Neural cell (in vitro differentiated cells): ENCODE data around the gene TTC23. TPM values are rescaled to one million over a fixed set of nuclear protein-coding genes. Genes with fewer than 3 reads are reported as not detected.

Source experiments
- H2AFZ ChIP-seq: fragments of 200-600, 300-800 bp; sonication (generic), shearing (Covaris generic); 2 replicates; pipeline ENCODE4 v1.6.0; 2014; ENCODE audit warnings: low read depth, mild to moderate bottlenecking, antibody characterized with exemption, low read length, moderate library complexity
- H3F3A ChIP-seq: fragments of 200-600 bp; shearing (Covaris generic); 2 replicates; pipeline ENCODE4 v1.6.1; 2016; ENCODE audit warnings: mild to moderate bottlenecking, moderate library complexity, mixed read lengths, antibody characterized with exemption, low read length; ENCODE audit not compliant: insufficient read depth, poor library complexity, severe bottlenecking
- H3K27ac ChIP-seq: fragments of 200-600, 300-800 bp; sonication (generic), shearing (Covaris generic); 2 replicates; pipeline ENCODE4 v1.5.1; 2014; ENCODE audit warnings: mild to moderate bottlenecking, low read length, moderate library complexity
- H3K27me3 ChIP-seq: fragments of 300-800, 200-600 bp; sonication (generic), shearing (Covaris generic); 2 replicates; pipeline ENCODE4 v1.6.0; 2014; ENCODE audit warnings: mild to moderate bottlenecking, low read depth, low read length, moderate library complexity; ENCODE audit not compliant: insufficient read depth
- H3K36me3 ChIP-seq: fragments of 300-800, 200-600 bp; sonication (generic), shearing (Covaris generic); 2 replicates; pipeline ENCODE4 v1.5.1; 2014; ENCODE audit warnings: mild to moderate bottlenecking, antibody characterized with exemption, low read length, moderate library complexity; ENCODE audit not compliant: insufficient read depth
- H3K4me2 ChIP-seq: fragments of 300-800, 200-600 bp; sonication (generic), shearing (Covaris generic); 2 replicates; pipeline ENCODE4 v1.6.0; 2014; ENCODE audit warnings: mild to moderate bottlenecking, low read length
- H3K4me3 ChIP-seq: fragments of 300-800, 200-600 bp; sonication (generic), shearing (Covaris generic); 2 replicates; pipeline ENCODE4 v1.5.1; 2014; ENCODE audit warnings: mild to moderate bottlenecking, low read length, moderate library complexity
- H3K79me2 ChIP-seq: fragments of 200-600 bp; shearing (Covaris generic); replicated peaks from 2 replicates; pipeline ENCODE4 v1.6.0; 2014; ENCODE audit warnings: mild to moderate bottlenecking, low read length, moderate library complexity; ENCODE audit not compliant: insufficient read depth
- H3K9ac ChIP-seq: fragments of 300-800, 200-600 bp; sonication (generic), shearing (Covaris generic); 2 replicates; pipeline ENCODE4 v1.6.1; 2016; ENCODE audit warnings: mild to moderate bottlenecking, low read length, mixed read lengths
- H3K9me2 ChIP-seq: fragments of 200-600 bp; shearing (Covaris generic); 2 replicates; pipeline ENCODE4 v1.6.1; 2016; ENCODE audit warnings: mild to moderate bottlenecking, low read length, mixed read lengths; ENCODE audit not compliant: insufficient read depth
- H3K9me3 ChIP-seq: fragments of 200-600, 300-800 bp; sonication (generic), shearing (Covaris generic); 2 replicates; pipeline ENCODE4 v1.6.1; 2016; ENCODE audit warnings: mild to moderate bottlenecking, mixed run types, low read length, moderate library complexity, mixed read lengths
- H4K20me1 ChIP-seq: fragments of 200-600 bp; shearing (Covaris generic); 2 replicates; pipeline ENCODE4 v1.6.1; 2016; ENCODE audit warnings: mild to moderate bottlenecking, mixed run types; ENCODE audit not compliant: insufficient read depth
- EP300 ChIP-seq: fragments of 450-650 bp; conservative IDR thresholded peaks from 2 replicates; pipeline ENCODE4 v1.6.1; 2014; ENCODE audit warnings: antibody characterized with exemption, mild to moderate bottlenecking, moderate library complexity; ENCODE audit not compliant: poor library complexity, severe bottlenecking
- EZH2 ChIP-seq: fragments of 200-600, 300-800 bp; shearing (Covaris generic), sonication (generic); IDR thresholded peaks from 2 replicates; pipeline ENCODE4 v1.6.1; 2014; ENCODE audit warnings: antibody characterized with exemption, low read length, borderline replicate concordance, mild to moderate bottlenecking; ENCODE audit not compliant: insufficient read depth, poor library complexity, severe bottlenecking
- MXI1 ChIP-seq: fragments of 450-650 bp; conservative IDR thresholded peaks from 2 replicates; pipeline ENCODE4 v1.6.1; 2014; ENCODE audit warnings: antibody characterized with exemption, mild to moderate bottlenecking; ENCODE audit not compliant: poor library complexity, severe bottlenecking
- POLR2AphosphoS5 ChIP-seq: IDR thresholded peaks from 2 replicates; pipeline ENCODE4 v1.6.1; 2012
- RAD21 ChIP-seq: fragments of 450-650 bp; conservative IDR thresholded peaks from 2 replicates; pipeline ENCODE4 v1.6.1; 2014; ENCODE audit warnings: antibody characterized with exemption, mild to moderate bottlenecking, moderate library complexity
- SMC3 ChIP-seq: fragments of 450-650 bp; conservative IDR thresholded peaks from 2 replicates; pipeline ENCODE4 v1.6.1; 2014; ENCODE audit warnings: antibody characterized with exemption, mild to moderate bottlenecking, moderate library complexity; ENCODE audit not compliant: poor library complexity
- TAF1 ChIP-seq: IDR thresholded peaks from 2 replicates; pipeline ENCODE4 v1.6.1; 2012; ENCODE audit warnings: low read depth
- polyA plus RNA-seq: library from polyadenylated mRNA; depleted of rRNA; stranded (reverse); fragments of >200 nt; gene quantifications from 2 replicates; pipeline ENCODE4 v1.2.3, GENCODE V29; 2014
- TF ChIP-seq, protein P1 (sequence below): fragments of 450-650 bp; IDR thresholded peaks from 2 replicates; pipeline ENCODE4 v1.5.1; 2014; ENCODE audit warnings: antibody characterized with exemption, mild to moderate bottlenecking, moderate library complexity; ENCODE audit not compliant: poor library complexity, severe bottlenecking
- TF ChIP-seq, protein P2 (sequence below): IDR thresholded peaks from 2 replicates; pipeline ENCODE4 v1.6.1; 2012; ENCODE audit warnings: borderline replicate concordance

TTC23 gene
- polyA plus RNA-seq, 1 donor from 2014 or later, result 6.2 TPM

DNA sequence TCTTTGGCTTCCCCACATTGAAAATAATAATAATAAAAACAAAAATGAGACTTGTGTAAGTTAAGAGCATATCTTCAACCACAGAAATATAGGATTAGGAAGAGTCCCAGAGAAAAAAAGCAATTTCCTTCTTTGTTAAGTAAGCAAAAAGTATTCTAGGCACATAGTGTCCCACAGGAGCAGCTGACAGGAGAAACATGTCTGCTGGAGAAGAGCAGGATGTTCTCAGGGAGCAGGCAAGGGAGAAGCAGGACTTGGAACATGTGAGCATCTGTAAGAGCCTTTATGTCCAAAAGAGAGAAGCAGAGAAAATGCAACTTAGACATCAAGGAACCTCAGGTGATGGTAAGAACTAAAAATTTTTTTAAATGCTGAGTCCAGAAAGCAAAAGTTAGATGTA is 39.0 kb downstream of the TTC23 start:
- Histone ChIP-seq H2AFZ (no peak overlapping the region), H3F3A (no peaks in the 10 kb centered on the region), H3K27ac (no peak overlapping the region), H3K79me2 (no peaks in the 10 kb centered on the region), H3K4me3 (no peak overlapping the region), H3K36me3 (no peaks in the 10 kb centered on the region), H3K9ac (no peak overlapping the region), H3K9me2 (no peaks in the 10 kb centered on the region), H3K27me3 (no peaks in the 10 kb centered on the region), H3K9me3 (no peaks in the 10 kb centered on the region), H4K20me1 (no peaks in the 10 kb centered on the region), H3K4me2 (no peak overlapping the region)
- TF ChIP-seq, protein P1, sequence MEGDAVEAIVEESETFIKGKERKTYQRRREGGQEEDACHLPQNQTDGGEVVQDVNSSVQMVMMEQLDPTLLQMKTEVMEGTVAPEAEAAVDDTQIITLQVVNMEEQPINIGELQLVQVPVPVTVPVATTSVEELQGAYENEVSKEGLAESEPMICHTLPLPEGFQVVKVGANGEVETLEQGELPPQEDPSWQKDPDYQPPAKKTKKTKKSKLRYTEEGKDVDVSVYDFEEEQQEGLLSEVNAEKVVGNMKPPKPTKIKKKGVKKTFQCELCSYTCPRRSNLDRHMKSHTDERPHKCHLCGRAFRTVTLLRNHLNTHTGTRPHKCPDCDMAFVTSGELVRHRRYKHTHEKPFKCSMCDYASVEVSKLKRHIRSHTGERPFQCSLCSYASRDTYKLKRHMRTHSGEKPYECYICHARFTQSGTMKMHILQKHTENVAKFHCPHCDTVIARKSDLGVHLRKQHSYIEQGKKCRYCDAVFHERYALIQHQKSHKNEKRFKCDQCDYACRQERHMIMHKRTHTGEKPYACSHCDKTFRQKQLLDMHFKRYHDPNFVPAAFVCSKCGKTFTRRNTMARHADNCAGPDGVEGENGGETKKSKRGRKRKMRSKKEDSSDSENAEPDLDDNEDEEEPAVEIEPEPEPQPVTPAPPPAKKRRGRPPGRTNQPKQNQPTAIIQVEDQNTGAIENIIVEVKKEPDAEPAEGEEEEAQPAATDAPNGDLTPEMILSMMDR, result no peak
- TF ChIP-seq TAF1 (no peak), EP300 (no peak), RAD21 (no peak), MXI1 (no peak), EZH2 (no peak), SMC3 (no peak), POLR2AphosphoS5 (no peak)
- TF ChIP-seq, protein P2, sequence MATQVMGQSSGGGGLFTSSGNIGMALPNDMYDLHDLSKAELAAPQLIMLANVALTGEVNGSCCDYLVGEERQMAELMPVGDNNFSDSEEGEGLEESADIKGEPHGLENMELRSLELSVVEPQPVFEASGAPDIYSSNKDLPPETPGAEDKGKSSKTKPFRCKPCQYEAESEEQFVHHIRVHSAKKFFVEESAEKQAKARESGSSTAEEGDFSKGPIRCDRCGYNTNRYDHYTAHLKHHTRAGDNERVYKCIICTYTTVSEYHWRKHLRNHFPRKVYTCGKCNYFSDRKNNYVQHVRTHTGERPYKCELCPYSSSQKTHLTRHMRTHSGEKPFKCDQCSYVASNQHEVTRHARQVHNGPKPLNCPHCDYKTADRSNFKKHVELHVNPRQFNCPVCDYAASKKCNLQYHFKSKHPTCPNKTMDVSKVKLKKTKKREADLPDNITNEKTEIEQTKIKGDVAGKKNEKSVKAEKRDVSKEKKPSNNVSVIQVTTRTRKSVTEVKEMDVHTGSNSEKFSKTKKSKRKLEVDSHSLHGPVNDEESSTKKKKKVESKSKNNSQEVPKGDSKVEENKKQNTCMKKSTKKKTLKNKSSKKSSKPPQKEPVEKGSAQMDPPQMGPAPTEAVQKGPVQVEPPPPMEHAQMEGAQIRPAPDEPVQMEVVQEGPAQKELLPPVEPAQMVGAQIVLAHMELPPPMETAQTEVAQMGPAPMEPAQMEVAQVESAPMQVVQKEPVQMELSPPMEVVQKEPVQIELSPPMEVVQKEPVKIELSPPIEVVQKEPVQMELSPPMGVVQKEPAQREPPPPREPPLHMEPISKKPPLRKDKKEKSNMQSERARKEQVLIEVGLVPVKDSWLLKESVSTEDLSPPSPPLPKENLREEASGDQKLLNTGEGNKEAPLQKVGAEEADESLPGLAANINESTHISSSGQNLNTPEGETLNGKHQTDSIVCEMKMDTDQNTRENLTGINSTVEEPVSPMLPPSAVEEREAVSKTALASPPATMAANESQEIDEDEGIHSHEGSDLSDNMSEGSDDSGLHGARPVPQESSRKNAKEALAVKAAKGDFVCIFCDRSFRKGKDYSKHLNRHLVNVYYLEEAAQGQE, result no peak

DNA sequence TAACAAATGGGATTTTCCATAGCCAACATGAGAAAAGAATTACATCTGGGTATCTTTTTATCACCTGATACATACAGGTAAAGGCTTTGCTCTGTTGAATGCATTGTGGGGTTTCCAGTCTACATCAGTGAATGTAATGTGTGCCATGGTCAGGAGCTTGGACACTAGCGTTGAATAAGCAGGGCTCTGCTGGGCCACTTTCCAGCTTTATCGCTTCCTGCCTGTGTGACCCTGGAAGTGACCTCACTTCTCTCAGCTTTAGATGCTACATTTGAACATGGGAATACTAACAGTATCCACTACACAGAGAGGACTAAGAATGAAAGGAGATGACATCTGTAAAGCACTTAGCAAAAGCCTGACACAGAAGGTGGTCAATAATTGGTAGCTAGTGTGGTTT is 40.1 kb downstream of the TTC23 start:
- no peaks in the 10 kb centered on the region for H3K79me2 ChIP-seq
- no peaks in the 10 kb centered on the region for H3K36me3 ChIP-seq
- H3K9ac ChIP-seq, result no peak overlapping the region
- no peaks in the 10 kb centered on the region for H3F3A ChIP-seq
- no peaks in the 10 kb centered on the region for H4K20me1 ChIP-seq
- no peak overlapping the region for H3K4me3 ChIP-seq
- no peak overlapping the region for H2AFZ ChIP-seq
- H3K27me3 ChIP-seq, result no peaks in the 10 kb centered on the region
- H3K27ac ChIP-seq, result no peak overlapping the region
- TF ChIP-seq, protein P2, result no peak
- no peaks in the 10 kb centered on the region for H3K9me2 ChIP-seq
- no peak overlapping the region for H3K4me2 ChIP-seq
- no peaks in the 10 kb centered on the region for H3K9me3 ChIP-seq
